ENCODE data around the gene ZNF599. TPM values are rescaled to one million over a fixed set of nuclear protein-coding genes. Genes with fewer than 3 reads are reported as not detected.

Gene ZNF599
- total and polyA plus RNA-seq, 8 donors = 6.4 to 15.5 (median 14.0) TPM

DNA sequence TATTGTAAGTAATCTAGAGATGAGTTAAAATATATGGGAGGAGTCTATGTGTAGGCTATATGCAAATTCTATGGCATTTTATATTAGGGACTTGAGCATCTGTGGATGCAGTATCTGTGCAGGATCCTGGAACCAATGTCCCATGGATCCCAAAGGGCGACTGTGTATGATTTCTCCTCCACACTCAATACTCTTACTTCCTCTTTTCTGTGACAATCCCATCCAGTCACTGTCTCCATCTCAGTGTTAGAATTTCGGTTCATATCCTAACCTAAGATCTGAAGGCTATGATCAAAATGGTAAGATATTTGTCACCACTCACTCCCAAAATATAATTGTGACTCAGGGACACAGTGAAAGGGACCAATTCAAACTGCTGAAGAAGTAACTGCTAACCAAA, 15.1 kb upstream of the ZNF599 start:
- no peak for TF ChIP-seq CTCF (IDR thresholded peaks at IDR 0.05)
- Histone ChIP-seq H3K27me3 (no peaks in the 10 kb centered on the region), H3K9me3 (no peaks in the 10 kb centered on the region), H3K4me1 (no peaks in the 10 kb centered on the region), H3K27ac (no peak overlapping the region), H3K36me3 (no peaks in the 10 kb centered on the region), H3K4me3 (no peak overlapping the region)
- intact Hi-C loops (cut with DNase I) = no loop called here
- DNase-seq (no peak), ATAC-seq (no peak)

DNA sequence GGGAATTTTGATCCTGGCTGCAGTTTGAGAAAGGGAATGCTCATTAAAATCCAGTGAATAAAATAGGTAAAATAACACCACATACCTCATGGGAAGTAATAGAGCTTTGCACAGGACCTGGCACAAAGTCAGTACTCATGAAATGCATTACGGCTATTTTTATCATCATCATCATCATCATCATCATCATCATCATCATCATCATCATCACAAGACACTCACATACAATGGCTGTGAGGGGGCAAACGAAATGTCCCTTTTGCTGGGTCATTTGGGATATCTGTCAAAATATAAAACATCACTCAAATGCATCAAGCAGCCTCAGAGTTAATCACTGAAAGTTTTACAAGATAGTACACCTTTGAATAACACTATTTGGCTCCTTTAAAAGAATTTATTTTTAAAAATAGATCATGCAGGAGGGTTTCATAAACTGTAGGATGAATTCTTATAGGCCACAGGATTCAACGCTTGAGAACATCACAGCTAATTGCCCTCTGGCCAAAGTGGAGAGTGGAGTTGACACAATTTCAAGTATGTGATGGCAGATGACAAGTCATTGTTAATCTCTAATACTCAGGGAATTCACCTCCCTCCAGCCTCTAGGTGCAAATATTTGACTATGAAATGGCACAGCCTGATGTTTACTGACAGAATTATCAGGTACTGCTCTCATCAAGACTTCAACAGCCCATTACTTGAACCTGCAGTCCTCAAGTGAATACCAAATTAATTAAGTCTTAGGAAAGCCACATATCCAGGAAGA, 14.2 kb upstream of the ZNF599 start:
- H3K27me3 ChIP-seq = no peaks in the 10 kb centered on the region
- no peaks in the 10 kb centered on the region for H3K9me3 ChIP-seq
- intact Hi-C loops (cut with DNase I) = no loop called here
- ATAC-seq (no peak), DNase-seq (no peak)
- no peaks in the 10 kb centered on the region for H3K36me3 ChIP-seq
- H3K4me1 ChIP-seq = no peaks in the 10 kb centered on the region
- H3K4me3 ChIP-seq = no peak overlapping the region
- no peak overlapping the region for H3K27ac ChIP-seq
- TF ChIP-seq CTCF (IDR thresholded peaks at IDR 0.05) = no peak

GRCh38 chr19:34786236-34786635, 13.2 kb upstream of the ZNF599 start:
- intact Hi-C loops (cut with DNase I) = no loop called here

DNA sequence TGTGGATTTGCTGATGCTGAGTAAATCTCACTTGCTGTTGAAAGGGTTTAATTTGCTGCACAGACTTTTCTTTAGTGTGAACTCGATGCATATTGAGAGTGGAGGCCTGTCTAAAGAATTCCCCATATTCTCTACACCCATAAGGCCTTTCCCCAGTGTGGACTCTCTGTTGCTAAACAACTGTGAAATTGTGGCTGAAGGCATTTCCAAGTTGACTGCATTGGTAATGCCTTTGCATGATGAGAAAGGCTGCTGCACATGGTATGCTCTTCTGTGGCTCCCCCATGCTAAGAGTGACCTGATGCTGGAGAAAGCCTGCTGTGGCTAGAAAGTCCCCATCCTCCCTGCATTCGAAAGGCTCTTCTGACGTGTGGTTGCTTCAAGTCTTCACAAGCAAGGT, 6.6 kb upstream of the ZNF599 start:
- no peak for TF ChIP-seq CTCF (IDR thresholded peaks at IDR 0.05)
- H3K36me3 ChIP-seq = no peaks in the 10 kb centered on the region
- no peaks in the 10 kb centered on the region for H3K27me3 ChIP-seq
- no peak overlapping the region for H3K4me3 ChIP-seq
- no peak for DNase-seq
- no peak overlapping the region for H3K27ac ChIP-seq
- H3K4me1 ChIP-seq = no peaks in the 10 kb centered on the region
- H3K9me3 ChIP-seq = peaks cover 0 to 3% of the 10 kb centered on the region in 2 donors
- intact Hi-C loops (cut with DNase I) = no loop called here
- ATAC-seq = no peak

More at GRCh38 chr19:34786236-34786635, 13.2 kb upstream of the ZNF599 start:
- DNase-seq (no peak), ATAC-seq (no peak)
- Histone ChIP-seq H3K4me1 (no peaks in the 10 kb centered on the region), H3K27ac (no peak overlapping the region), H3K9me3 (no peaks in the 10 kb centered on the region), H3K36me3 (no peaks in the 10 kb centered on the region), H3K27me3 (no peaks in the 10 kb centered on the region), H3K4me3 (no peak overlapping the region)
- TF ChIP-seq CTCF (IDR thresholded peaks at IDR 0.05) = no peak

DNA sequence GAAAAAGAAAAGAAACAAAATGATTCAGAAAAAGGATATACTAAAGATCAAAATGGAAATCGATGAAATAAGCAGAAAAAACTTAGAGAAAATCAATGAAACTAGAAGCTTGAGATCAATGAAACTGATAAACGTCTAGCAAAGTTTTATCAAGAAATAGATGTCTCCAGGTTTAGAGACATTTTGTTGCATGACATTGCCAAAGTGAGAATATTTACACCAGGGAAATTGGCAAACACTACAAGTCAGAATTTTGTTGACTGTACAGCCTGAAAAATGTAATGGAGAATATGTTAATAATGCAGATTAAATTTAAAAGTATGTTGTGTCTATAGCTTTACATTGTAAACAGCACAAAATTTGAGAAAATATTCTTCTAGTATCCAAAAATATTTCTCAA, 5.3 kb upstream of the ZNF599 start:
- no peaks in the 10 kb centered on the region for H3K27me3 ChIP-seq
- H3K4me1 ChIP-seq = no peaks in the 10 kb centered on the region
- ATAC-seq = no peak
- H3K4me3 ChIP-seq = no peak overlapping the region
- DNase-seq = no peak
- H3K27ac ChIP-seq = no peak overlapping the region
- peaks cover 0 to 8% of the 10 kb centered on the region in 2 donors for H3K9me3 ChIP-seq
- TF ChIP-seq CTCF (IDR thresholded peaks at IDR 0.05) = no peak
- H3K36me3 ChIP-seq = no peaks in the 10 kb centered on the region
- intact Hi-C loops (cut with DNase I) = no loop called here
